NCI-H146 treated with DMSO at 0.1 percent for 48 hours (cell line): Measurements from ENCODE around the gene TIGD7.

Experiments used
- DNase-seq: peaks from one replicate; lab custom pipeline; 2025; ENCODE audit not compliant: unreplicated experiment; lab: John Stamatoyannopoulos, UW

The TIGD7 gene, protein sequence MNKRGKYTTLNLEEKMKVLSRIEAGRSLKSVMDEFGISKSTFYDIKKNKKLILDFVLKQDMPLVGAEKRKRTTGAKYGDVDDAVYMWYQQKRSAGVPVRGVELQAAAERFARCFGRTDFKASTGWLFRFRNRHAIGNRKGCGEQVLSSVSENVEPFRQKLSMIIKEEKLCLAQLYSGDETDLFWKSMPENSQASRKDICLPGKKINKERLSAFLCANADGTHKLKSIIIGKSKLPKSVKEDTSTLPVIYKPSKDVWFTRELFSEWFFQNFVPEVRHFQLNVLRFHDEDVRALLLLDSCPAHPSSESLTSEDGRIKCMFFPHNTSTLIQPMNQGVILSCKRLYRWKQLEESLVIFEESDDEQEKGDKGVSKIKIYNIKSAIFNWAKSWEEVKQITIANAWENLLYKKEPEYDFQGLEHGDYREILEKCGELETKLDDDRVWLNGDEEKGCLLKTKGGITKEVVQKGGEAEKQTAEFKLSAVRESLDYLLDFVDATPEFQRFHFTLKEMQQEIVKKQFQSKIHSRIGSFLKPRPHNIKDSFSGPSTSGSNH

DNA sequence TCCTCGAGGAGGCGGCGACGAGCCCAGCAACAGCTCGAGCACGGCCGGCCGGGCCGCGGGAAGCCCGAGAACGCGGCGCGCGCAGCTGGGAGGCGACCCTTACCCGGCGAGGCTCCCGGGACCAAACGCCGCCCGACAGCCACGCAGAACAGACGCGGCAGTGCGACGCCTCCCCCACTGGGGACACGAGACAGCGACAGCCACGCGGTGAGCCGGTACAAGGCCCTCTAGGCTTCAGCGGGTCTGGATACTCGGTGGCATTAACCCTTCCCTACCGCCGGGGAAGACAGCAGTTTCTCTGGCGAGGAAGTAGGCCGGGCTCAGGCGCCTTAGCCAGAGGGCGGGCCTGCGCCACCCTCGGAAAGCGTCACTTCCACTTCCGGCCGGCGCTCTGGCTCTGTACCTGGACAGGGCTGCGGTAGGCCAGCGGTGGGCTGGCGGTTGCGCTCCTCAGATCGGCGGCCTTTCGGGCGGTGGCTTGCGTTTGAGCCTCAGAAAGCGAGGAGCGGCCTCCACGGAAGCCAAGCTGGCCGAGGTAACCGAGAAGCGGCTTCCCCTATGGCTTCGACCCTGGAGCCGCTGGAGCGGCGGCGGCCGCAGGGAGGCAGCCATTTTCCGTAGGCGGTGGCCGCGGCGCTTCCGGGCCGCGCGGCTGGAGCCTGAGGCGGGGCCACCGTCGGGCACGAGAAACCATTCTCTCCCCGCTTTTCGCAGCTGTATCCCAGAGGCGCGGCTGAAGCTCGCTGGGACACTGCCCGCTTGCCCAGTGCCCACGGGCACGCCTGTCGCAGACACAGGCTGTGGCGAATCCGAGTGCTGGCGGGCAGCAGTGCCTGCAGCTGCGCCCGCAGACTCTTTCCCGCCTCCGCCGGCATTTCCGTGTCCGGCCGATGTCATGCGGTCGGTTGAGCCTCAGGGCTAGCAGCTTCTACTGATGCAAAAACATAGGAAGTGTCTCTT, at the start of gene TIGD7, which contains the start of gene ZNF75A:
Gene TIGD7 (minus strand): TSS at position 322 of the 960 bp plus-strand sequence. CDS start 4,816 bp downstream, outside the sequence.
Gene ZNF75A (plus strand): TSS at position 389 of the 960 bp plus-strand sequence. CDS start 2,932 bp downstream, outside the sequence.
- DNase-seq: peak; percentile 90

DNA sequence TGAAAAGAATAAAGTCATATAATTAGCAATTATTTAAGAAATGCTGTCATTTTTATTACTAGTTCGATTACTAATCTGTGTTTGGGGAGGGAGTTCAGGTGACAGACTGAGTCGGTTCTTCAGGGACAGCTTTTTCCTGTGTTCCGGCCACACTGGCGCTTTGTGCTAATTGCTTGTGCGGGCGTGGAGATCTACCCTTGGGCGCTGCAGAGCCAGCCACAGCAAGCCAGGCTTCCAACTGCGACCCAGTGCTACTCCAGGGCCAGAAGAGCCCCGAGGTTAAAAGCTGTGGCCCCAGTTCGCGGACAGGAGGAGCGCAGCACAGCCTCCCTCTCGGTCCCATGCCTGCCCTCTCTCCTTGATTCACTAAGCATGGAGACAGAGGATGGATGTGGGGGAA, 43.9 kb upstream of the TIGD7 start:
- no peak for DNase-seq

DNA sequence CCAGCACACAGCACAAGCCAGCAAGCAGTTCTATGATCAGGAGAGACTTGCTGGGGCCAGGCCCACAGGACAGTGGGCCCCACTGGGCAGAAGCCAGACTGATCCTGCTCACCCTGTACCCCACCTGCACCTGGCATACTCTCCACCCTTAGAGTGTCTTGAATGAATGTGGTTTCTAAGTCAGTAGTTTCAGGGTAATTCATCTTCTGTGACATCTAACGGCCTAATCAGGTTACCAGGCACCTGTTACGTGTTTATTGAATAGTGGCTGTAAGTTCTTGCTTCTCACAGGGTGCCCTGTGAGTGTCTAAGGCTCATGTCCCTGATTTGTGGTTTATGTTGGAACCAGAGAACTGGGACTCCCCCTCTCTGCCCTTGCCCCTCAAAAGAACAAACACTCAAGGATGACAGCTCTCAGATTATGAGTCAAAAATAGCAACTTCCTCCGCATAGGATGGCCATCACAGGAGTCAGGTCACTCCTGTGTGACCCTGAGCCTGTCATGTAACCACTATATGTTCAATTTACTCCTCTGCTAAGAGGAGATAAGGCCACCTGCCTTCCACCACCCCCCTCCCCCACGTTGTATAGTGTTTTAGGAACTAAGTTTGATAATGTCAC, 43.4 kb upstream of the TIGD7 start:
- DNase-seq: no peak

DNA sequence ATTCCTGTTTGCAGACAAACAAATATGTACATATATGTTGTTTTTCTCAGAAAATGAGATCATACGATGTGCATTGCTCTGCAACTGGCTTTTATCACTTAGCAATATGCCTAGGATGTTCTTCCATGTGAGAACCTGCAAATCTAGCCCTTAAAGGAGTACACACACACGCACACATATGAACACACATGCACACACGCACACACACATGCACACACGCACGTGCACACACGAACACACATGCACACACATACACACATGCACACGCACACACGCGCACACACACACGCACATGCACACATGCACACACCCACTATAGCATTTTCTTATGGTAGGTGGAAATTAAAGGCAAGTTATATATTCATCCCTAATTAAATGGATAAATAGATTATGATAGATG, 42.4 kb upstream of the TIGD7 start:
- DNase-seq: no peak

DNA sequence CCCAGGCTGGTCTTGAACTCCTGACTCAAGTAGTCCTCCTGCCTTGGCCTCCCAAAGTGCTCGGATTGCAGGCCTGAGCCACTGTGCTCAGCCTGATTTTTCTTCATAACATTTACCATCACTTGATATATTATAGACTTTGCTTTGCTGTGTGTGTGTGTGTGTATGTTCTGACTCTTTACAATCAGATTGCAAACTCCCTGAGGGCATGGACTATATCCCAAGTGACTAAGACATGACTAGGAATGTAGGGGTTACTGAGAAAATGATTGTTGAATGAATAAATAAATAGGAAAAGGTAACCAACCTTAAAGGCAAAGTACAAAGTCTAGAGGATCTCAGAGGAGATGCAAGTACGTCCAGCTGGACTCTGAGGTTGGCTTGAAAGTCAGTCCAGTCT, 40.8 kb upstream of the TIGD7 start:
- DNase-seq: no peak

DNA sequence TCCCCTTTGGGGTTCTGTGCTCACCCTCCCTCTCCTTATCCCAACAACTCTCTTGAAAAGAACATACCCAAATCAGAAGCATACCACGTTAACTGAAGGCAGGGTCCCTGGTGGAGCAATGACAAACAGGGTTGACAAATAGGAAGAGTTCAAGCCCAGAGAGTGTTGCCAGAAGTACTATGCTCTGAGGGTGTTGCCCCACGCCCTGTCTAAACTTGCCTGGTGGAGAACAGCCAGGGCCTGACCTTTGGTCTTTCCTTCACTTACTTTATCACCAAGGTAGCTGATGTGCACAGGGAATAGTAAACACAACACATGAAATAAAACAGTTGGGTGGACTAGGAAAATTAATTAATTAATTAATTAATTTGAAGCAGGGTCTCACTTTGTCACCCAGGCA, 23.4 kb upstream of the TIGD7 start:
- no peak for DNase-seq

DNA sequence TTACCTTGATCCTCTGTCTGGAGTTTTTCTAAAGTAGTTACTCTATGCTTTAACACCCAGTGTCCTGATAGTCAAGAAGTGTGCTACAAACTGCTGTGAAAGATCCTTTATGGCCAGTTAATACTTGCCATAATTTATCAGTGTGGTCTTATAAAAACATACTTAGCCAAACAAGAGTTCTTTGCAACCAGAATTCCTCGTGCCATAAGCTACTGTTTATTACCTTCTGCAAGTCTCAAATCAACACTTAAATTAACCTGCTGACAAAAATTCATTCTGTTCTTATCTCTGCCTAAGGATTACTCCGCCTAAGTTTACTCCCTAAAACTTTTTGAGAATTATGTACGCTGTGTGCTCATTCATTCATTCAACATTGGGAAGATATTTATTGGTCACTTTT, 22.9 kb upstream of the TIGD7 start:
- no peak for DNase-seq

DNA sequence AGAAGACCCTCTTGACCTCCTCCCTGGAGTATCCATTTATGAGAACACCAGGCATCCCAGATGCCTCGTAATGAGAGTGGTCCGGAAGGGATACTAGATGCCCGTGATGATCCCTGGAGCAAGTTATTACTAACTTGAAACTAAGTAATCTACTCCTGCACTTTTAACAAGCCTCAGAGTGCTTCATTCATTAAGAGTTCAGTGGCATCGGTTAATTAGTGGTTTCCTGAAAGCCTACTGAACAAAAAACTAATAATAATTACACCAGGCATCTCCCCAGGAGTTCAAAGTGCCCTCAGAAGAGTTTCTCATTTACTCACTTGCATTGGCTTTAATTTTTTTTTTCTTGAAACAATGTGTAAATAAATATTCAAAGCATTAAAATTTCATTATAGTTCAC, 22.3 kb upstream of the TIGD7 start:
- no peak for DNase-seq

DNA sequence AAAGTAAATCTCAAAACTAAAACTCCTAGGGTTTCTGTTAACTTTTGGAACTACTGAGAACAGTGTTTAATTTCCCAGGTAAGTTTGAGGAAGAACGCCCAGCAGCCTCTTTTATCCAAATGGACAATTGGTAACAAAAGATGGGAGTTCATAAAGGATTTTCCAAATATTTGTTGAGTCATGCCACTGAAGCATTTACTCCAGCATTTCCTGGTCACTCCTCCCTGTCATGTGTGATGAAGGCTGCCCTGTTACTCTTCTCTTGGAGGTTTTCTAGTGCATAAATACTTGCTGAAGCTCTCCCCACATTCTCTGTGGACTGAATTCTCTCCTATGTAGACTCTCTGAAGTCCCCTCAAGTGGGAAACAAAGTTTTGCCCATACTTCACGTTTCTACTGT, 16.6 kb upstream of the TIGD7 start:
- DNase-seq: no peak

DNA sequence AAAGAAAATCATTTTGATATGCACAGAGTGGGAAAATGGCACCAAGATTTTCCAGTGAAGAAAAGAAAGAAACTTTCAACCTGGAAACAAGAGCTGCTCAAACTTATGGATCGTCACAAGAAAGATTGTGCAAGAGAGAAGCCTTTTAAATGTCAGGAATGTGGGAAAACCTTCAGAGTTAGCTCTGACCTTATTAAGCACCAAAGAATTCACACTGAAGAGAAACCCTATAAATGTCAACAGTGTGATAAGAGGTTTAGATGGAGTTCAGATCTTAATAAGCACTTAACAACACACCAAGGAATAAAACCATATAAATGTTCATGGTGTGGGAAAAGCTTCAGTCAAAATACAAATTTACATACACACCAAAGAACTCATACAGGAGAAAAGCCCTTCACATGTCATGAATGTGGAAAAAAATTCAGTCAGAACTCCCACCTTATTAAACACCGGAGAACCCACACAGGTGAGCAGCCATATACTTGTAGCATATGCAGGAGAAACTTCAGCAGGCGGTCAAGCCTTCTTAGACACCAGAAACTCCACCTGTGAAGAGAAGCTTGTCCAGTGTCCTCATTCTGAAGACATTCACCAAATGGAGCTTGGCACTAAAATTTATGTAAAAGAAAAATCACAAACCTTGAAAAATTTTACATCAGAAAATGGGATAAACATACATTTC, 12.2 kb upstream of the TIGD7 start:
- DNase-seq: no peak

DNA sequence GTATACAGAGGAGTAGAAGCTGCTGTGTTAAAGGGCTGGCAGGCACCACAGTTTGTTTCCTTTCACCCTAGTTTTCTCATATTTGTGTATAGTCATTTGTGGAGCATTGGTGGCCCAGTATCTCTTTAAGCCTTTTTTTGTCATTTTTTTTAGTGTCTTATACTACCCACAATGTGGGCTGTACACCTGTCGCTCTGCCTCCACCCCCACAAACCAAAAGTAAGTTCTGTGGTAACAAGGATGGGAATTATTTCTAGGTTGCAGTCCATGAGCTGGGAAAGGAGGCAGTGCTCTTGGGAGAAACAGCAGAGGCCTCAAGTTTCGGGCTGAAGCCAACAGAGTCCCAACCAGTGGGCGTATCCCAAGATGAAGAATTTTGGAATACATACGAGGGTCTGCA, 6.3 kb upstream of the TIGD7 start:
- no peak for DNase-seq

DNA sequence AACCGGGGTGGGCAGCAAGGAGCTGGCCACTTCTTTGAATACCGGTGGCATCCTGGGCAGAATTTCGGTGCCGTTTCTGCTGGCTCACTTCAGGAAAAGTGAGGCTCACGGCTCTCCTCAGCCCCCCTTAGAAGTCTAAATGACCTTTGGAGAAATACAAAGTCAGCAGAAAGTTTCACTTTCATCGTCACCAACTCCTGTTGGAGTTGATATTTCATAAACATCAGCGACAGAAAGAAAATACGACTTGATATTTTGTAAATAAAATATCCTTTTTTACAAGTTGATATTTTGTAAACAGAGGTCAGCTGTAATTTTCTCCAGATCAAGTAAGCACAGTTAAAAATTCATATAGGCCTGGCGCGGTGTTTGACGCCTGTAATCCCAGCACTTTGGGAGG, 848 bp upstream of the TIGD7 start:
- no peak for DNase-seq

DNA sequence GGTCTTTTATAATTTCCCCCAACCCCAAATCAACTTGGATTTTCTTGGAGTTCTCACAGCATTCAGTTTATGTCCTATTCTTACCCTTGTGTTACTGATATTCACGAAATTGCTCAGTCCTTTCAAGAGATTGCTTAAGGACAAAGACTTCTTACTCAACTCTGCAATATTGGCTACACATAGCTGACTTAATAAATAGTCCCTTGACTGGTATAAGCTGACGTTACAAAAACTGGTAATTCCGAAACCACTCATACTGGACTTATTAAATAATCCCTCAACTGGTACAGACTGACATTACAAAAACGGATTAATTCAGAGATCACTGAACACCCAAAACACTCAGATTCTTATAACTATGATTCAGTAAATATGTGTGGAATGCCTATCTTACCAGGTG, 860 bp downstream of the TIGD7 start:
- no peak for DNase-seq

DNA sequence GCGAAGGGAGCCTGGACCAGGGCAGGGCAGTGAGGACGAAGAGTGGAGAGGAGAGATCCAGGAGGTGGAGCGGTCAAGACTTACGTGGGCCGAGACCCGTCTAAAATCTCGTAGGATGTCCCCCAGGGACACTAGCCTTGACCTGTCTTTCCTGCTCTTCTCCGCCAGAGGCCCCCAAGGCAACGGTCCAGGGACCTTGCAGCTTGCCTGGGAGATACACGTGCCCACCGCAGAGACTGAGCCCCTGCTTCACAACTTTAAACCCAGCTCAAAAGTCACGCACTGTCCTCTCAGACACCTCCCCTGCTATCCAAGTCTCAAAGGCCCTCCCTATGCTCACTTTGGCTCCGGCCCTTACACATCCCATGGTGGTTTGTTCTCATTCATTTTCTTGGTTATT, 9.4 kb downstream of the TIGD7 start:
- no peak for DNase-seq

DNA sequence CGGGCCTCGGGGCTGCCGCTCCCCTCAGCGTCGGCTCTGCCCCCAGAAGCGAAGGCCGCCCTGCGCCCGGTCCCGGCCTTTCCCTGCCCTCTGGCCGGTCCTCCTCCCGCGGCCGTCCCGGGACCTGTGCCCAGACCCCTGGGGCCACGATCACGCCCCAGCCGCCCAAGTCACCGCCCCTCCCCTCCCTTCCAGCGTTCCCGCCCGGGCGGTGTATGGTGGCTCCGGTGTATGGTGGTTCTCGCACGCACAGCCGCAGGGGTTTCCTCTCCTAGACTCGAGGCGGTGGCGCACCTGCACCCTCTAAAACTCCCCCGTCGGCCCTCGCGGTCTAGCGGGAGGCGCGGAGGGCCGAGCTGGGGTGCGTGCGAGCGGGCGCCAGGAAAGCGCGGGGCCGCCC, 10.0 kb downstream of the TIGD7 start:
- DNase-seq: no peak

DNA sequence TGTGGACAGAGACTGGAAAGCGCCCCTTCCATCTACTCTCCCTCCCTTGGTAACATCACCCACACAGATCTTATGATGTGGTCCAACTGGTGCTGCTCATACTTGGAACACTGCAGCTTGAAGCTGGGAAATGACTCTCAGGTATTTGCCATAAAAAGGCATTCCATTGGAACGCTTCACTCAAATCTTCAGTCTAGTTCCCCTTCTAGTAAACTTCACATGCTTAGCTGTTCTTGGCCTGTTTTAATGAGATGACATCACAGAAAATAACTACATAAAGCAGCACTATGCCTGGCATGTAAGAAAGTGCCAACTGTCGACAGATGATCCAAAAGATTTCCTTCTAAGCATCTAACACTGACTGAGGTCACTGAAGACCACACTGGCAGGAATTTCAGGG, 12.6 kb downstream of the TIGD7 start:
- DNase-seq: no peak

DNA sequence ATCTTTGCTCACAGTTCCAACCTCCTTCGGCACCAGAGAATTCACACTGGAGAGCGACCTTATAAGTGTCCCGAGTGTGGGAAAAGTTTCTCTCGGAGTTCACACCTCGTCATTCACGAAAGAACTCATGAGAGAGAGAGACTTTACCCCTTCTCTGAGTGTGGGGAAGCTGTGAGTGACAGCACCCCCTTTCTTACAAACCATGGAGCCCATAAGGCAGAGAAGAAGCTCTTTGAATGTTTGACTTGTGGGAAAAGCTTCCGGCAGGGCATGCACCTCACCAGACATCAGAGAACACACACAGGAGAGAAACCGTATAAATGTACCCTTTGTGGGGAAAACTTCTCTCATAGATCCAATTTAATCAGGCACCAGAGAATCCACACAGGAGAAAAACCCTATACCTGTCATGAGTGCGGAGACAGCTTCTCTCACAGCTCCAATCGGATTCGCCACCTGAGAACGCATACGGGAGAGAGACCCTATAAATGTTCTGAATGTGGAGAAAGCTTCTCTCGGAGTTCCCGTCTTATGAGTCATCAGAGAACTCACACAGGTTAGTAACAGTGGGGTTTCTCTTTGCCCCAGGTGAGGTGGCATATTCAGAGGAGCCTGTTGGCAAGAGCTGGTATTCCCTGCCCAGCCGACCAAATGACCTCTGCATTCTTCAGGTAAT, 15.1 kb downstream of the TIGD7 start:
- no peak for DNase-seq

DNA sequence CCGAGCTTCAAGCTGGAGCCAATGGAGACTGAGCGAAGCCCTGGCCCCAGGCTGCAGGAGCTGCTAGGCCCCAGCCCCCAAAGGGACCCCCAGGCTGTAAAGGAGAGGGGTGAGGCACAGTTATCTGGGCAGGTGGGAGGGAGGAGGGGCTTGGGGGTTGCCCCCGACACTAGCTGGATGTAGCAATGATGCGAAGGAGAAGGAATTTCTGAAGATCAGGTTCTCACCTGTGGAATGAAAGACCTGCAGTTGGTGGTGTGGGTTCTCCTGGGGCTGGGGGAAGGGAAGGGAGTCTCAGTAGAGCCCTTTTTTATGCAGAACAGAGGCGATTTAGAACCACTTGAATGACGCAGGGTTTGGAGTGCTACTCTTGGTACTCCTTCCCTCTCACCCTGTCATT, 20.1 kb downstream of the TIGD7 start:
- DNase-seq: no peak

DNA sequence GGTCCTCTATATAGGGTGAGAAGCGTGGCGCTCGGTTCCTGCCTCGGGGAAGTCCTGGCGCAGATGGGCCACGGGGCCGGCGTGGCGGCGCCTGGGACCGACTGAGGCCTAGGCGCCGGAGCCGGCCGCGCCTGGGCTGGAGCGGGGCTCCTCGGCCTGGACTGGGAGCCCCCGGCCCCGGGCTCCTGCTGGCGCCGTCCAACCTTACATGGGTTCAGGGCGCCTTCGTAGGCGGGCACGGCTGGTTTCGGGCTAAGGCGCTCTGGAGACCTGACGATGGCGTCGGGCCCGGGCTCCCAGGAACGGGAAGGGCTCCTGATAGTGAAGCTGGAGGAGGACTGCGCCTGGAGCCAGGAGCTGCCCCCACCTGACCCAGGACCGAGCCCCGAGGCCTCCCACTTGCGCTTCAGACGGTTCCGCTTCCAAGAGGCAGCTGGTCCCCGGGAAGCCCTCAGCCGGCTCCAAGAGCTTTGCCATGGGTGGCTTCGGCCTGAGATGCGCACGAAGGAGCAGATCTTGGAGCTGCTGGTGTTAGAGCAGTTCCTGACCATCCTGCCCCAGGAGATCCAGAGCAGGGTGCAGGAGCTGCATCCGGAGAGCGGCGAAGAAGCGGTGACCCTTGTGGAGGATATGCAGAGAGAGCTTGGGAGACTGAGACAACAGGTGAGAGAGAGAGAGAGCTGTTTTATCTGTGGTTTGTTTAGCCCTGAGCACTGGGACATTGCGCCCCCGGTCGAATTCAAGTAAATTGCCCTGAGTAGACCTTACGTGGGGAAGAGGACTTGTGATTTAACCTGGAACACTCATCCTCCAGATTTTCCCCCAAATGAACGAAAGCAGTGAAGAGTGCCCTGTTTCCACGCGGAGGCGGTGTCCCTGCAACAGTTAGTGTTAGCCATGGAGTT, 21.4 kb downstream of the TIGD7 start:
- DNase-seq: no peak
